Bronchial epithelial cell (primary cell): ENCODE results near the gene PDGFRB. TPM values are rescaled to one million over a fixed set of nuclear protein-coding genes. Genes with fewer than 3 reads are reported as not detected.

Source experiments
- DNase-seq: peaks from one replicate; pipeline ENCODE4 v3.0.0-alpha.2; 2010; ENCODE audit warnings: low read depth
- FAIRE-seq: peaks from 2 replicates; lab custom pipeline; 2011; peaks lifted over from hg19 to GRCh38; lab: Jason Lieb, UNC
- H3K27me3 ChIP-seq: 2 replicates; pipeline ENCODE4 v1.5.1; 2011; ENCODE audit warnings: low read length; ENCODE audit not compliant: control insufficient read depth, insufficient read depth
- H3K36me3 ChIP-seq: 2 replicates; pipeline ENCODE4 v1.5.1; 2011; ENCODE audit warnings: low read length; ENCODE audit not compliant: control insufficient read depth, insufficient read depth
- H3K4me3 ChIP-seq: 2 replicates; pipeline ENCODE4 v1.5.1; 2011; ENCODE audit warnings: mild to moderate bottlenecking, low read depth, low read length, control low read depth
- CTCF ChIP-seq: IDR thresholded peaks from 2 replicates; pipeline ENCODE4 v1.5.1; 2011; ENCODE audit warnings: mild to moderate bottlenecking, moderate library complexity, low read length, control low read depth, inconsistent platforms; ENCODE audit not compliant: insufficient read depth, severe bottlenecking
- total RNA-seq: library from RNA; depleted of rRNA; stranded (reverse); fragments of >200 nt; gene quantifications from 2 replicates; pipeline ENCODE4 v1.2.1, GENCODE V29; 2014

The PDGFRB gene
- total RNA-seq, 1 donor from 2014 or later = 1.6 TPM

DNA sequence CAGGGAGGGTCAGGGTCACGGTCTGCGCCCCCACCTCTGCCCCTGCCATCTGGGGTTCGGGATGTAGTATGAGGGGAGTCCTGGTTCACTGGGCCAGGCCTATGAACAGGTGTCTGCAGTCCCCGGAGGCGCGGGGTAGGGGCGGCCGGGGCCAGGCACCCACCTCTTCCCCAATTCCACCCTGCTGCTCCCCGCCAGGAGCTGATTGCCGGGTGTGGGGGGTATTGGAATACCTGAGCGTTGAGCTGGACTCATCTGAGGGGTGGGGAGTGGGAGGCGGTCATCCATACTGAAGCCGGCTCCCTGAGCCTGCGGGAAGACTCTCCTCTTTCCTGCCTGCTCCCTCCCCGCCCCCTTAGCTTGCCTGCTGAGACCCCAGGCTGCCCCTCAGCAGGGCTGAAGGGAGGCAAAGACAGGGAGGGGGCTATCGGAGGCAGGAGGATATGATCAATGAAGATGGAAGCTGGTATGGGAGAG, 34.9 kb upstream of the PDGFRB start:
- no peak for TF ChIP-seq CTCF
- FAIRE-seq = no peak
- peaks cover 35% of the 10 kb centered on the region for H3K27me3 ChIP-seq
- no peak for DNase-seq
- no peaks in the 10 kb centered on the region for H3K36me3 ChIP-seq
- H3K4me3 ChIP-seq = no peak overlapping the region

- Histone ChIP-seq H3K36me3 (no peaks in the 10 kb centered on the region), H3K4me3 (no peak within 1 kb of the TSS), H3K27me3 (peaks cover 35% of the 10 kb centered on the region)
- FAIRE-seq = no peak
- no peak for DNase-seq
- TF ChIP-seq CTCF = no peak
These were observed 34.3 kb upstream of the PDGFRB start, which contains the start of gene SLC6A7 for GRCh38 chr5:150189728-150190502. TSS of gene SLC6A7 (plus strand) at chr5:150190062. CDS start at chr5:150190328, 266 bp downstream.

GRCh38 chr5:150189326-150189725, 33.7 kb upstream of the PDGFRB start:
- DNase-seq (no peak), FAIRE-seq (peak; percentile 70)
- peaks cover 35% of the 10 kb centered on the region for H3K27me3 ChIP-seq
- H3K4me3 ChIP-seq = no peak overlapping the region
- no peaks in the 10 kb centered on the region for H3K36me3 ChIP-seq
- TF ChIP-seq CTCF = no peak

GRCh38 chr5:150188146-150188842, 32.6 kb upstream of the PDGFRB start:
- DNase-seq (no peak), FAIRE-seq (no peak)
- Histone ChIP-seq H3K27me3 (peaks cover 33% of the 10 kb centered on the region), H3K4me3 (no peak overlapping the region), H3K36me3 (no peaks in the 10 kb centered on the region)
- TF ChIP-seq CTCF = no peak

- DNase-seq (no peak), FAIRE-seq (no peak)
- Histone ChIP-seq H3K27me3 (peaks cover 28% of the 10 kb centered on the region), H3K36me3 (no peaks in the 10 kb centered on the region), H3K4me3 (no peak overlapping the region)
- no peak for TF ChIP-seq CTCF
These were observed 31.3 kb upstream of the PDGFRB start for GRCh38 chr5:150186897-150187296.
